SJCRH30 (cell line): Measurements from ENCODE around the gene SAV1. TPM values are rescaled to one million over a fixed set of nuclear protein-coding genes. Genes with fewer than 3 reads are reported as not detected.

Experiments
- DNase-seq, 2 experiments: peaks; one replicate each; pipeline ENCODE4 v3.0.0-alpha.2; 2015 to 2020
- H3K27ac ChIP-seq: fragments of 250-450 bp; sonication (Bioruptor Pico); 2 replicates; pipeline ENCODE4 v1.5.1; 2020; ENCODE audit warnings: mild to moderate bottlenecking, moderate library complexity
- H3K27me3 ChIP-seq: fragments of 250-450 bp; sonication (Bioruptor Pico); 2 replicates; pipeline ENCODE4 v1.5.1; 2020; ENCODE audit warnings: mild to moderate bottlenecking, moderate library complexity
- H3K36me3 ChIP-seq: fragments of 250-450 bp; sonication (Bioruptor Pico); 2 replicates; pipeline ENCODE4 v1.5.1; 2020; ENCODE audit warnings: mild to moderate bottlenecking, moderate library complexity
- H3K4me1 ChIP-seq: fragments of 250-450 bp; sonication (Bioruptor Pico); 2 replicates; pipeline ENCODE4 v1.5.1; 2020; ENCODE audit warnings: mild to moderate bottlenecking, moderate library complexity
- H3K4me3 ChIP-seq: fragments of 250-450 bp; sonication (Bioruptor Pico); 2 replicates; pipeline ENCODE4 v1.5.1; 2020; ENCODE audit warnings: mild to moderate bottlenecking, moderate library complexity
- H3K9me3 ChIP-seq: fragments of 250-450 bp; sonication (Bioruptor Pico); replicated peaks from 2 replicates; pipeline ENCODE4 v1.5.1; 2020; ENCODE audit warnings: mild to moderate bottlenecking, moderate library complexity
- total RNA-seq: library from RNA; depleted of rRNA; stranded (reverse); fragments of >200 nt; shearing (Covaris generic); gene quantifications from 2 replicates; pipeline ENCODE4 v1.2.3, GENCODE V29; 2014; rRNA removed

Gene SAV1
- total RNA-seq, 1 experiment from 2014 or later: 26.8 TPM

DNA sequence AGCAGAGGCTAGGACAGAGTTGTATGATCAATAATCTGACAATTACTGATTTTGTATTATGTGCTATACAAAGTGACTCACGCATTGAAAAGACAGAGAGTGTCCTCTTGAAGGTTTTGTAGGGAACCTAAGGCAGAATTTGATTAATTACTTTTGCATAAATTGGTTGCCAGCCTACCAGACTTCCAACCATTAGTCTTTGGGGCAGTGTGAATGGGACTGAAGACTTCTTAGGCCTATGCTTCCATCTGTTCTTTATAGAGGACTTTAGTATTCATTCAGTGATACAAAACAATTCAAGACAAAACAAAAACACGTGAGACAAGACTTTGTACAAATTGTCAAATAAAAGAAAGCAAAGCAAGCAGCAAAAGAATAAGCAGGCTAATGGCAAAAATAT lies 61.6 kb downstream of the SAV1 start:
- no peak overlapping the region for H3K4me3 ChIP-seq
- H3K4me1 ChIP-seq: peaks cover 11% of the 10 kb centered on the region
- no peak for DNase-seq
- no peaks in the 10 kb centered on the region for H3K36me3 ChIP-seq
- no peaks in the 10 kb centered on the region for H3K9me3 ChIP-seq
- H3K27ac ChIP-seq: no peak overlapping the region
- H3K27me3 ChIP-seq: no peaks in the 10 kb centered on the region

DNA sequence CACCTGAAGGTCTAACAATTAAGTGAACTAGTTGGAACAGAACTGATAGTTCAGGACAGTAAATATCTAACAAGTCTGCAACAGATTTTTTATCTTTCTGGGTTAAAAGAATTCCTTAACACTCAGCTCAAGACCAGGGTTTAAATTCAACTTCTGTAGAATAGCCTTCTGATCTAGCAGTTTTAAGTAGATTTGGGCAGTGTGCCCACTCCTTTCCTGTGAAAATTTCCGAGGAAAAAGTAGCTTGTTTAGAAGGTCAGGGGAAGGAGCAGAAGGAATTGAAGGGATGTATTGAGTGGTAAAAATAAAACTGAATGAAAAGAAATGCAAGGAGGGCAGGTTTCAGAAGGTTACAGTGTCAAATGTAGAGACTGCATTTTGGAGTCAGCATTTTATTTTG lies 62.3 kb downstream of the SAV1 start:
- H3K36me3 ChIP-seq: no peaks in the 10 kb centered on the region
- H3K27me3 ChIP-seq: no peaks in the 10 kb centered on the region
- no peaks in the 10 kb centered on the region for H3K9me3 ChIP-seq
- no peak overlapping the region for H3K27ac ChIP-seq
- no peak overlapping the region for H3K4me3 ChIP-seq
- no peak for DNase-seq
- H3K4me1 ChIP-seq: peaks cover 18% of the 10 kb centered on the region

DNA sequence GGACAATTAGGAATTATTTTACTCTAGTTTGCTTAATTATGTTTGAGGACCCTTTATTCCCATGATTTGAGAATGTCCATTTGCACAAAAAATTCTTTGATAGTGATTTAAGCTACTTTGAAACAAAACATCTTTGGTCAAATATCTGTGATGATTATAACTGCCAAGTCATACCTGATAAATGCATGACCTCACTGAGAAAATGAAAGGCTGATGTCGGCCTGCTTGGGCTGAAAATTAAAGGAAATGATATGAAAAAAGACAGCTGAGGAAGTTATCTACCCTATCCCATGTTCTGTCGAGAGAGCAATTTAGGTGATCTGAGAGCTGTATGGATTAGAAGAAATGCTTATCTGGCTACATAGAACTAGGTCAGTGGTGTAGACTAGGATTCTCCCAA lies 64.5 kb downstream of the SAV1 start:
- Histone ChIP-seq H3K36me3 (no peaks in the 10 kb centered on the region), H3K4me1 (peaks cover 25% of the 10 kb centered on the region), H3K9me3 (no peaks in the 10 kb centered on the region), H3K4me3 (no peak overlapping the region), H3K27ac (no peak overlapping the region), H3K27me3 (no peaks in the 10 kb centered on the region)
- DNase-seq: no peak

DNA sequence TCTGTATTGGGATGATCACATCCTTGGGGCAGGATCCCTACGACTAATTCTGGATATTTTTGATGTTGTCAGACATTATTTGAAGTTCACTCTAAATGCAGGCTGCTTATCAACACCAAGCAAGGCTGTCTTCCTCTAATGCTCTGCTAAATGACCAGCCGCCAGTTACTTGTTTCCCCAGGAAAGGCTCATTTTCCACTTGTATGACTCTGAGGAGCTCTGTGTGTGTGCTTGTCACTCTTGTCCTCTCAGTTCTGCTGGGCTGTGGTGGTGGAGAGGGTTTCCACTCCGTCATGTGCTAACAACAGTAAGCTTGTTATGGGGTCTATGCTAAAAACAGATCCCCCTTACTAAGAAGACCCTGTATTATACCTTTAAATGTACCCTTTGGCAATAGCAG lies 66.1 kb downstream of the SAV1 start:
- Histone ChIP-seq H3K36me3 (no peaks in the 10 kb centered on the region), H3K27me3 (no peaks in the 10 kb centered on the region), H3K27ac (peak overlapping the region; percentile 48), H3K4me3 (no peak overlapping the region), H3K4me1 (peaks cover 25% of the 10 kb centered on the region), H3K9me3 (no peaks in the 10 kb centered on the region)
- DNase-seq: no peak

DNA sequence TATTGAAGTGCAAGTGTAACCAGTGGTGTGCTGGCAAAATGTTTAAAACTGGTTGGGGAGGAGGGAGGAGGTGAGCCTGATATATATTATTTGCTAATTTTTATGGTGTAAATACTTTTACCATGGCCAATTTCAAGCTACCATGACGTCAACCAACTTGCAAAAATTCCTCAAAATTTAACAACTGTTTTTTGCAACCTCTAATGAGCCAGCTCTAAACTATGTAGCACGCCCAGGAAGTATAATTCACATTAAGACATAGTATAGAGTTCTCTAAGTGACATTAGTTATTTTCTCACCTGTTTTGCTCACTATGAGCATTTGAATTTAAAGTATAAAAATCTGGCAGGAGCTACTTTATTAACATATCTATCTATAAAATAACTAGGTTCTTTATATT lies 66.7 kb downstream of the SAV1 start:
- H3K4me1 ChIP-seq: peaks cover 25% of the 10 kb centered on the region
- H3K27ac ChIP-seq: peak overlapping the region; percentile 48
- DNase-seq: no peak
- H3K27me3 ChIP-seq: no peaks in the 10 kb centered on the region
- no peak overlapping the region for H3K4me3 ChIP-seq
- no peaks in the 10 kb centered on the region for H3K9me3 ChIP-seq
- H3K36me3 ChIP-seq: no peaks in the 10 kb centered on the region

DNA sequence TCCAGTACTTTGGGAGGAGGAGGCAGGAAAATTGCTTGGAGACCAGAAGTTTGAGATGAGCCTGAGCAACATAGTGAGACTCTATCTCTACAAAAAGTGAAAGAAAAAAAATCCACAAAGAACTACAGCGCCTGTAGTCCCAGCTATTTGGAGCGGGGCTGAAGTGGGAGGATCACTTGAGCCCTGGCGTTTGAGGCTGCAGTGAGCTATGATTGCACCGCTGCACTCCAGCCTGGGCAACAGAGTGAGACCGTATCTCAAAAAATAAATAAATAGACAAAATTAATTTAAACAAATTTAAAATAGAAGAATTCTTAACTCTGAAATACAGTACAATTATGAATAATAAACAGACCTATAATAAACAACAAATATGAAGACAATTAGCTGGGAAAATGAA lies 67.3 kb downstream of the SAV1 start:
- Histone ChIP-seq H3K36me3 (no peaks in the 10 kb centered on the region), H3K9me3 (no peaks in the 10 kb centered on the region), H3K4me3 (no peak overlapping the region), H3K27ac (peak overlapping the region; percentile 48; the same call in 1 of the 2 replicates), H3K27me3 (no peaks in the 10 kb centered on the region), H3K4me1 (peaks cover 25% of the 10 kb centered on the region)
- peak in 1 of 2 experiments; percentile 26 for DNase-seq

GRCh38 chr14:50599700-50600444 lies 68.2 kb downstream of the SAV1 start:
- DNase-seq: peak in 1 of 2 experiments; percentile 46
- no peaks in the 10 kb centered on the region for H3K27me3 ChIP-seq
- no peaks in the 10 kb centered on the region for H3K36me3 ChIP-seq
- H3K9me3 ChIP-seq: no peaks in the 10 kb centered on the region
- no peak overlapping the region for H3K27ac ChIP-seq
- H3K4me3 ChIP-seq: no peak overlapping the region
- H3K4me1 ChIP-seq: peaks cover 25% of the 10 kb centered on the region

DNA sequence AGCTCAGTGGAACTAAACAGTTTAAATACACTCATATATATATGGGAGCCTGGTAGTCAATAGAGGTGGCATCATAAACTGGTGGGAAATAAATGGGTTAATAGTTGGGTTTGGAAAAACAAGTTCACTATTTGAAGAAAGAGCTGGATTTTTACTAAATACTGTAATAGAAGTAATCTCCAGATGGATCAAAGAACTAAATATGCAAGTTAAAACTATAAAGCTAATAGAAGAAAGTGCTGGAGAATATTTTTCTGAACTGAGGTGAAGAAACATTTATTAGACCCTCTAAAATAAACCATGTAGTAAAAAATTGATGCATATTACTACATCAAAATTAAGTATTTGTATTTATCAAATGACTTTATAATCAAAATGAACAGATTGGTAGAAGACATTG lies 69.3 kb downstream of the SAV1 start:
- H3K27ac ChIP-seq: no peak overlapping the region
- H3K36me3 ChIP-seq: no peaks in the 10 kb centered on the region
- H3K4me3 ChIP-seq: no peak overlapping the region
- H3K9me3 ChIP-seq: no peaks in the 10 kb centered on the region
- DNase-seq: no peak
- no peaks in the 10 kb centered on the region for H3K27me3 ChIP-seq
- peaks cover 25% of the 10 kb centered on the region for H3K4me1 ChIP-seq

- Histone ChIP-seq H3K4me3 (peak overlapping the region; percentile 47), H3K4me1 (no peaks in the 10 kb centered on the region), H3K27ac (peak overlapping the region; percentile 30), H3K9me3 (no peaks in the 10 kb centered on the region), H3K36me3 (no peaks in the 10 kb centered on the region), H3K27me3 (no peaks in the 10 kb centered on the region)
- DNase-seq: peak; percentile 20 to 22
Measured at GRCh38 chr14:50594577-50595316, 73.4 kb downstream of the SAV1 start.

- H3K27ac ChIP-seq: no peak overlapping the region
- H3K27me3 ChIP-seq: no peaks in the 10 kb centered on the region
- DNase-seq: no peak
- H3K4me1 ChIP-seq: no peaks in the 10 kb centered on the region
- H3K4me3 ChIP-seq: no peak overlapping the region
- H3K9me3 ChIP-seq: no peaks in the 10 kb centered on the region
- H3K36me3 ChIP-seq: no peaks in the 10 kb centered on the region
Measured at GRCh38 chr14:50590464-50590863, 77.6 kb downstream of the SAV1 start.

Other genes with a start within 250 kb of the SAV1 start
- gene MAP4K5, start 135.7 kb downstream of the SAV1 start, total RNA-seq: 45.1 and 57.3 TPM in 2 replicates
- 0.59 and 0.66 TPM in 2 replicates for gene ATL1, start 108.2 kb downstream of the SAV1 start, total RNA-seq
- 28.8 and 34.3 TPM in 2 replicates for gene NIN, start 162.9 kb upstream of the SAV1 start, total RNA-seq
- gene ABHD12B, start 203.7 kb upstream of the SAV1 start, total RNA-seq: not detected in 2 replicates